Gastrocnemius medialis (tissue), 4 donors: ENCODE data around the gene BRIP1.

Experiments used
- CTCF ChIP-seq, 5 experiments: fragments of 450-650 bp in 3 of 5; fragments of 200-600 bp in 2 of 5; sonication (generic) in 2 of 5; IDR thresholded peaks in 4 of 5; conservative IDR thresholded peaks in 1 of 5; 1 replicate in 4 of 5; 2 replicates in 1 of 5; pipeline ENCODE4 v1.5.1; 2016 to 2019; ENCODE audit warnings: antibody characterized with exemption in 5 of 5, mild to moderate bottlenecking in 3 of 5, moderate library complexity in 3 of 5
- POLR2A ChIP-seq, 2 donors: fragments of 450-650 bp; IDR thresholded peaks; one replicate each; pipeline ENCODE4 v1.6.1; 2017; ENCODE audit warnings: antibody characterized with exemption in 2 of 2, mild to moderate bottlenecking in 2 of 2, moderate library complexity in 2 of 2

- TF ChIP-seq CTCF (IDR thresholded peaks at IDR 0.05 in 4 of 5, conservative IDR thresholded peaks at IDR 0.05 in 1 of 5), result no peak
- TF ChIP-seq POLR2A (IDR thresholded peaks at IDR 0.05), result no peak
Observed at GRCh38 chr17:61868074-61868473, 4.7 kb upstream of the BRIP1 start.
